Mesothelial cell of epicardium (in vitro differentiated cells): ENCODE results near the gene FOXL1. TPM values are rescaled to one million over a fixed set of nuclear protein-coding genes. Genes with fewer than 3 reads are reported as not detected.

Source experiments
- DNase-seq, 2 experiments: peaks; one replicate each; pipeline ENCODE4 v3.0.0; 2021; ENCODE audit warnings: low spot score in 2 of 2; ENCODE audit not compliant: unreplicated experiment in 2 of 2
- H3K27ac Mint-ChIP-seq: 2 replicates; pipeline ENCODE4 v1.8.0; 2021; ENCODE audit warnings: mixed read lengths
- H3K27me3 Mint-ChIP-seq: 2 replicates; pipeline ENCODE4 v1.8.0; 2021; ENCODE audit warnings: low read depth, mixed read lengths
- H3K36me3 Mint-ChIP-seq: 2 replicates; pipeline ENCODE4 v1.8.0; 2021; ENCODE audit warnings: mixed read lengths
- H3K4me1 Mint-ChIP-seq: 2 replicates; pipeline ENCODE4 v1.8.0; 2021; ENCODE audit warnings: mixed read lengths
- H3K4me3 Mint-ChIP-seq: 2 replicates; pipeline ENCODE4 v1.8.0; 2021; ENCODE audit warnings: mild to moderate bottlenecking, moderate library complexity, mixed read lengths
- H3K9me3 Mint-ChIP-seq: 2 replicates; pipeline ENCODE4 v1.8.0; 2021; ENCODE audit warnings: mixed read lengths
- CTCF ChIP-seq: fragments of 200-600 bp; sonication (generic); IDR thresholded peaks from one replicate; pipeline ENCODE4 v1.5.0; 2021; ENCODE audit warnings: antibody characterized with exemption; ENCODE audit not compliant: unreplicated experiment
- total RNA-seq: library from RNA; stranded (reverse); gene quantifications from 3 replicates; pipeline ENCODE4 v1.2.1, GENCODE V29; 2021

The FOXL1 gene
- total RNA-seq, 1 donor from 2014 or later, result 2.5 TPM

GRCh38 chr16:86537486-86537885 lies 40.9 kb upstream of the FOXL1 start:
- no peaks in the 10 kb centered on the region for H3K4me1 Mint-ChIP-seq
- no peaks in the 10 kb centered on the region for H3K9me3 Mint-ChIP-seq
- H3K27ac Mint-ChIP-seq, result no peak overlapping the region
- no peak for DNase-seq
- no peak for TF ChIP-seq CTCF
- H3K36me3 Mint-ChIP-seq, result no peaks in the 10 kb centered on the region
- H3K27me3 Mint-ChIP-seq, result peaks cover 24% of the 10 kb centered on the region
- H3K4me3 Mint-ChIP-seq, result no peak overlapping the region

GRCh38 chr16:86538196-86538780 lies 40.1 kb upstream of the FOXL1 start:
- TF ChIP-seq CTCF, result no peak
- H3K27ac Mint-ChIP-seq, result no peak overlapping the region
- H3K4me1 Mint-ChIP-seq, result no peaks in the 10 kb centered on the region
- H3K4me3 Mint-ChIP-seq, result no peak overlapping the region
- peaks cover 24% of the 10 kb centered on the region for H3K27me3 Mint-ChIP-seq
- no peaks in the 10 kb centered on the region for H3K36me3 Mint-ChIP-seq
- no peaks in the 10 kb centered on the region for H3K9me3 Mint-ChIP-seq
- no peak for DNase-seq

- peaks cover 11% of the 10 kb centered on the region for H3K27me3 Mint-ChIP-seq
- DNase-seq, result no peak
- peaks cover 5% of the 10 kb centered on the region for H3K36me3 Mint-ChIP-seq
- TF ChIP-seq CTCF, result no peak
- no peak overlapping the region for H3K27ac Mint-ChIP-seq
- H3K4me1 Mint-ChIP-seq, result peaks cover 3% of the 10 kb centered on the region
- no peak overlapping the region for H3K4me3 Mint-ChIP-seq
- no peaks in the 10 kb centered on the region for H3K9me3 Mint-ChIP-seq
Observed at GRCh38 chr16:86540894-86541293, 37.5 kb upstream of the FOXL1 start.

- H3K36me3 Mint-ChIP-seq, result peaks cover 5% of the 10 kb centered on the region
- no peak overlapping the region for H3K27ac Mint-ChIP-seq
- peaks cover 9% of the 10 kb centered on the region for H3K4me1 Mint-ChIP-seq
- no peak overlapping the region for H3K4me3 Mint-ChIP-seq
- TF ChIP-seq CTCF, result no peak
- peaks cover 6% of the 10 kb centered on the region for H3K27me3 Mint-ChIP-seq
- DNase-seq, result no peak
- no peaks in the 10 kb centered on the region for H3K9me3 Mint-ChIP-seq
Observed at GRCh38 chr16:86541560-86541959, 36.8 kb upstream of the FOXL1 start.

- H3K27ac Mint-ChIP-seq, result no peak overlapping the region
- H3K9me3 Mint-ChIP-seq, result no peaks in the 10 kb centered on the region
- no peak overlapping the region for H3K4me3 Mint-ChIP-seq
Observed at GRCh38 chr16:86542756-86543750, 35.3 kb upstream of the FOXL1 start.

More at GRCh38 chr16:86542756-86543750, 35.3 kb upstream of the FOXL1 start:
- no peak for TF ChIP-seq CTCF
- Mint-ChIP-seq H3K4me1 (peaks cover 13% of the 10 kb centered on the region), H3K27me3 (peaks cover 4% of the 10 kb centered on the region), H3K36me3 (peaks cover 5% of the 10 kb centered on the region)
- no peak for DNase-seq
